ENCODE results near the gene GAS7.
A peak's percentile ranks its signal among the peaks of the same experiment; 100 is the strongest.

The GAS7 gene

GRCh38 chr17:9907883-9908648 is 290.3 kb downstream of the GAS7 start:
- H3K27ac ChIP-seq (replicated peaks), result no peak overlapping the region
- TF ChIP-seq GABPA (IDR thresholded peaks at IDR 0.05; ENCODE audit: low read depth), result no peak
- no peak for DNase-seq (ENCODE audit: low read depth in 1 of 2, low spot score in 1 of 2)
- no peaks in the 10 kb centered on the region for H3K27me3 ChIP-seq (ENCODE audit: insufficient read depth, poor library complexity, severe bottlenecking)
- H3K4me3 ChIP-seq (replicated peaks; ENCODE audit: insufficient read depth, low read length), result no peak overlapping the region

DNA sequence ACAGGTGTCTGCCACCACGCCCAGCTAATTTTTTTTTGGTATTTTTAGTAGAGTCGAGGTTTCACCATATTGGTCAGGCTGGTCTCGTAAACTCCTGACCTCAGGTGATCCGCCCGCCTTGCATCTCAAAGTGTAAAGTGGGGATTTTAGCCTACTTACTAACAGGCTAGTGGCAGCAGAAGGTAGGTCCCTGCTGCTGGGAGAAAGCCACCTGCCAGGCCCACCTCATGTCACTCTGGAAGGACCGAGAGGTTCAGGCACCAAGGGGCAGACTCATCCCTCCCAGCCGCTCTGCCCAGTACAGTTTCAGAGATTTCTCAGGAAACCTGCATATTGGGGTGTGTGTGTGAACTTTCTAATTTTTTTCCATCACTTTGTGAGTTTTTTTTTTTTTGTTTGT is 291.3 kb downstream of the GAS7 start:
- Histone ChIP-seq H3K27me3 (ENCODE audit: insufficient read depth, poor library complexity, severe bottlenecking) (no peaks in the 10 kb centered on the region), H3K4me3 (replicated peaks; ENCODE audit: insufficient read depth, low read length) (no peak overlapping the region), H3K27ac (replicated peaks) (no peak overlapping the region)
- TF ChIP-seq, protein P1, sequence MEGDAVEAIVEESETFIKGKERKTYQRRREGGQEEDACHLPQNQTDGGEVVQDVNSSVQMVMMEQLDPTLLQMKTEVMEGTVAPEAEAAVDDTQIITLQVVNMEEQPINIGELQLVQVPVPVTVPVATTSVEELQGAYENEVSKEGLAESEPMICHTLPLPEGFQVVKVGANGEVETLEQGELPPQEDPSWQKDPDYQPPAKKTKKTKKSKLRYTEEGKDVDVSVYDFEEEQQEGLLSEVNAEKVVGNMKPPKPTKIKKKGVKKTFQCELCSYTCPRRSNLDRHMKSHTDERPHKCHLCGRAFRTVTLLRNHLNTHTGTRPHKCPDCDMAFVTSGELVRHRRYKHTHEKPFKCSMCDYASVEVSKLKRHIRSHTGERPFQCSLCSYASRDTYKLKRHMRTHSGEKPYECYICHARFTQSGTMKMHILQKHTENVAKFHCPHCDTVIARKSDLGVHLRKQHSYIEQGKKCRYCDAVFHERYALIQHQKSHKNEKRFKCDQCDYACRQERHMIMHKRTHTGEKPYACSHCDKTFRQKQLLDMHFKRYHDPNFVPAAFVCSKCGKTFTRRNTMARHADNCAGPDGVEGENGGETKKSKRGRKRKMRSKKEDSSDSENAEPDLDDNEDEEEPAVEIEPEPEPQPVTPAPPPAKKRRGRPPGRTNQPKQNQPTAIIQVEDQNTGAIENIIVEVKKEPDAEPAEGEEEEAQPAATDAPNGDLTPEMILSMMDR (IDR thresholded peaks at IDR 0.05; ENCODE audit: insufficient read depth, low read length), result no peak
- TF ChIP-seq SPI1 (IDR thresholded peaks at IDR 0.05; ENCODE audit: borderline replicate concordance, low read depth), result no peak
- no peak for TF ChIP-seq GABPA (IDR thresholded peaks at IDR 0.05; ENCODE audit: low read depth)
- DNase-seq (ENCODE audit: low read depth in 1 of 2, low spot score in 1 of 2), result no peak

- no peak for DNase-seq (ENCODE audit: low read depth in 1 of 2, low spot score in 1 of 2)
- Histone ChIP-seq H3K4me3 (replicated peaks; ENCODE audit: insufficient read depth, low read length) (no peak overlapping the region), H3K27ac (replicated peaks) (no peak overlapping the region), H3K27me3 (ENCODE audit: insufficient read depth, poor library complexity, severe bottlenecking) (no peaks in the 10 kb centered on the region)
- no peak for TF ChIP-seq GABPA (IDR thresholded peaks at IDR 0.05; ENCODE audit: low read depth)
- no peak for TF ChIP-seq SPI1 (IDR thresholded peaks at IDR 0.05; ENCODE audit: borderline replicate concordance, low read depth)
- no peak for TF ChIP-seq POLR2AphosphoS5 (IDR thresholded peaks at IDR 0.05; ENCODE audit: low read depth)
- TF ChIP-seq REST (IDR thresholded peaks at IDR 0.05; ENCODE audit: insufficient replicate concordance, low read depth), result no peak
- TF ChIP-seq, protein P1 (IDR thresholded peaks at IDR 0.05; ENCODE audit: insufficient read depth, low read length), result no peak
Measured at GRCh38 chr17:9906616-9907015, 291.8 kb downstream of the GAS7 start.

DNA sequence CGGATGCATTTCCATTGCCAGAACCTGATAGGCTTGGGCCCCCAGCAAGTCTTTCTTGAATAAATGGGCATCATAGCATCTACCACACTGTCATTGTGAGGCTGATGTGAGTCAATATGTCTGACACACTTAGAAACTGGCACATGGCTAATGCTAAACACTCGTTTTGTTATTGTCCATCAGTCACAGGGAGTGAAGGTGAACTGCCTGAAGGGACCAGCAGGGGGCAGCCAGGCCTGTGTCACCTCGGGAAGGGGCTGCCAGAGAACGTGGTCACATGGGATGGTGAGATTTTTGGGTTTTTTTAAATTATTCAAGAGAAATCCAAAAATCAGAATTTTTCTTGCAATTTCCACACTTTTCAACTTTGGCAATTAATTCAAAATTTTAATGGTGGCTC is 292.5 kb downstream of the GAS7 start:
- Histone ChIP-seq H3K27me3 (ENCODE audit: insufficient read depth, poor library complexity, severe bottlenecking) (no peaks in the 10 kb centered on the region), H3K27ac (replicated peaks) (no peak overlapping the region), H3K4me3 (replicated peaks; ENCODE audit: insufficient read depth, low read length) (no peak overlapping the region)
- TF ChIP-seq, protein P1 (IDR thresholded peaks at IDR 0.05; ENCODE audit: insufficient read depth, low read length), result peak; percentile 18
- no peak for TF ChIP-seq GABPA (IDR thresholded peaks at IDR 0.05; ENCODE audit: low read depth)
- peak in 1 of 2 experiments; percentile 6 for DNase-seq (ENCODE audit: low read depth in 1 of 2, low spot score in 1 of 2)

GRCh38 chr17:9905078-9905415 is 293.4 kb downstream of the GAS7 start, which contains the start of gene RCVRN:
Gene RCVRN, minus strand, starts transcription at chr17:9905271. Its CDS starts 91 bp downstream, at chr17:9905180.
- H3K27ac ChIP-seq (replicated peaks), result no peak within 1 kb of the TSS
- H3K27me3 ChIP-seq (ENCODE audit: insufficient read depth, poor library complexity, severe bottlenecking), result no peaks in the 10 kb centered on the region
- no peak for TF ChIP-seq REST (IDR thresholded peaks at IDR 0.05; ENCODE audit: insufficient replicate concordance, low read depth)
- no peak for TF ChIP-seq POLR2AphosphoS5 (IDR thresholded peaks at IDR 0.05; ENCODE audit: low read depth)
- TF ChIP-seq, protein P1 (IDR thresholded peaks at IDR 0.05; ENCODE audit: insufficient read depth, low read length), result no peak
- no peak for DNase-seq (ENCODE audit: low read depth in 1 of 2, low spot score in 1 of 2)
- no peak within 1 kb of the TSS for H3K4me3 ChIP-seq (replicated peaks; ENCODE audit: insufficient read depth, low read length)
